H1 (cell line): ENCODE measurements around the gene MNX1.

Experiments used
- CHD2 ChIP-seq: IDR thresholded peaks from 2 replicates; pipeline ENCODE4 v1.6.1; 2012; ENCODE audit warnings: low read length, improper control_type of control experiment
- CTCF ChIP-seq, 3 experiments: IDR thresholded peaks; 1 replicate in 2 of 3; 2 replicates in 1 of 3; pipeline versions ENCODE4 v1.5.1 to v1.6.1; 2011; ENCODE audit warnings: low read length in 3 of 3, mild to moderate bottlenecking in 3 of 3, inconsistent platforms in 2 of 3, low read depth in 1 of 3, moderate library complexity in 1 of 3; ENCODE audit not compliant: insufficient read depth in 1 of 3; ENCODE audit errors: control extremely low read depth in 1 of 3
- EP300 ChIP-seq, 2 experiments: IDR thresholded peaks; 1 replicate in 1 of 2; 2 replicates in 1 of 2; pipeline ENCODE4 v1.6.1; 2011 to 2012; ENCODE audit warnings: low read depth in 2 of 2, low read length in 2 of 2, mild to moderate bottlenecking in 2 of 2, borderline replicate concordance in 1 of 2, inconsistent platforms in 1 of 2, moderate library complexity in 1 of 2
- EZH2 ChIP-seq: fragments of 200-600 bp; sonication (generic); IDR thresholded peaks from 2 replicates; pipeline ENCODE4 v1.7.1; 2012; ENCODE audit warnings: low read depth, mild to moderate bottlenecking, moderate library complexity, low read length, inconsistent platforms; ENCODE audit not compliant: severe bottlenecking
- GABPA ChIP-seq: IDR thresholded peaks from 2 replicates; pipeline ENCODE4 v1.6.1; 2011; ENCODE audit warnings: mild to moderate bottlenecking, low read length, moderate library complexity, borderline replicate concordance; ENCODE audit not compliant: insufficient read depth
- HDAC6 ChIP-seq: IDR thresholded peaks from one replicate; pipeline ENCODE4 v1.7.1; 2012; ENCODE audit warnings: low read depth, mild to moderate bottlenecking, inconsistent platforms, low read length, moderate library complexity
- RFX5 ChIP-seq: IDR thresholded peaks from 2 replicates; pipeline ENCODE4 v1.6.1; 2011; ENCODE audit warnings: low read depth, low read length, improper control_type of control experiment, borderline replicate concordance
- SP2 ChIP-seq: IDR thresholded peaks from 2 replicates; pipeline ENCODE4 v1.6.1; 2012; ENCODE audit warnings: mild to moderate bottlenecking, low read length, inconsistent platforms
- TAF1 ChIP-seq: IDR thresholded peaks from 2 replicates; pipeline ENCODE4 v1.6.1; 2011; ENCODE audit warnings: mild to moderate bottlenecking, low read depth, low read length
- USF2 ChIP-seq: IDR thresholded peaks from 2 replicates; pipeline ENCODE4 v1.6.1; 2011; ENCODE audit warnings: low read length, improper control_type of control experiment

GRCh38 chr7:157018328-157018996, 8.0 kb upstream of the MNX1 start:
- TF ChIP-seq EP300 (IDR thresholded peaks at IDR 0.05; ENCODE audit: borderline replicate concordance in 1 of 2, low read depth in 2 of 2, low read length in 2 of 2) = no peak
- no peak for TF ChIP-seq RFX5
- TF ChIP-seq GABPA = no peak
- TF ChIP-seq CTCF (IDR thresholded peaks at IDR 0.05; ENCODE audit: control extremely low read depth in 1 of 3, insufficient read depth in 1 of 3, low read depth in 1 of 3, low read length in 3 of 3) = no peak
- TF ChIP-seq EZH2 = peak; percentile 98
- no peak for TF ChIP-seq CHD2
- TF ChIP-seq TAF1 = no peak
- TF ChIP-seq USF2 = no peak
- TF ChIP-seq SP2 = no peak
- TF ChIP-seq HDAC6 = no peak
